Muscle layer of colon (tissue), 2 donors: Measurements from ENCODE around the gene RCN1.

Source experiments
- H3K27ac ChIP-seq: one replicate; pipeline ENCODE4 v1.7.0; 2013; ENCODE audit warnings: low read depth, mild to moderate bottlenecking, low read length, moderate library complexity
- H3K27me3 ChIP-seq, 2 donors: one replicate each; pipeline ENCODE4 v1.7.0; 2013; ENCODE audit warnings: low read length in 2 of 2, mild to moderate bottlenecking in 2 of 2; ENCODE audit not compliant: insufficient read depth in 2 of 2, control insufficient read depth in 1 of 2
- H3K36me3 ChIP-seq: one replicate; pipeline ENCODE4 v1.7.0; 2013; ENCODE audit warnings: mild to moderate bottlenecking, low read length; ENCODE audit not compliant: insufficient read depth
- H3K4me1 ChIP-seq: one replicate; pipeline ENCODE4 v1.7.0; 2013; ENCODE audit warnings: mild to moderate bottlenecking, low read length; ENCODE audit not compliant: insufficient read depth
- H3K4me3 ChIP-seq, 2 donors: one replicate each; pipeline ENCODE4 v1.7.0; 2013; ENCODE audit warnings: low read length in 2 of 2, low read depth in 1 of 2, mild to moderate bottlenecking in 1 of 2, moderate library complexity in 1 of 2
- H3K9ac ChIP-seq: one replicate; pipeline ENCODE4 v1.7.0; 2013; ENCODE audit warnings: low read length
- H3K9me3 ChIP-seq: one replicate; pipeline ENCODE4 v1.7.0; 2013; ENCODE audit warnings: mild to moderate bottlenecking, low read length
- donor health status: abdominal sarcoma.
- donor health status: Adenocarcinoma of cecum.

The RCN1 gene

DNA sequence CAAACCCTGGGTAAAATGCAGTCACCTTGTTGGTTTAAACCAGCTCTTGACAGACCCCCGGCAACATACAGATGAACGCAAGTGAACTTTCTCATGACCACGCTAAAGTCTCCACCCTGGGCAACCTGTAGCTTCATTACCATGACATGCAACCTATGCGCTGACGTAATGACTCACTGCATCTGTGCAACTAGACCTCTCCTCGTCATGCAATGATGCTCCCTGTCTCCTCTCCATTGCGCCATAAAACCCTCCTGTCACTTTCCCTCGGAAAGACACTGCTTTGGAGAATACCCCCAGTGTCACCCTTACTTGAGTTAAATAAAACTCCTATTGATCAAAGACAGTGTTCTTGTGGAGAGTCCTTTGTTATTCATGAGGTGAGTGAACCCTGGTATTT, 52.5 kb downstream of the RCN1 start:
- Histone ChIP-seq H3K4me1 (no peaks in the 10 kb centered on the region), H3K27ac (no peak overlapping the region), H3K36me3 (no peaks in the 10 kb centered on the region), H3K9me3 (no peaks in the 10 kb centered on the region), H3K4me3 (no peak overlapping the region), H3K9ac (no peak overlapping the region), H3K27me3 (no peaks in the 10 kb centered on the region)

DNA sequence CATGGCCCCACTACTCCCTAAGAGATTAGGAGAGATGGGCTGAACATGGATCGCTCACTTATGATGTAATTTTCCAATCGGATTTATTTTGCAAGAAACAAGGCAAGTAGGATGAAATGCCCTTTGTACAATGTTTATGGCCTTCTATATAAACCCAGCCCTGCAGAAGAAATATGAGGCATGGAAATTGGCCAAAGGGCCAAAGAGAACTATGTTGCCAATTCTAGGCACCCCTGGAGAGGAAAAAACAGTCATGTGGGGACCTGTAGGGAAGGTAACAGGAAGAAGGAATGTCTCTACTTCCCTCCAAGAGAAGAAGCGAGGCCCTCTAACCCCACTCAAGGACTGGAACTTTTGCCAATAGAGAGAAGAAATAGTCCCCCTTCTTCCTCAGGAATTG, 54.4 kb downstream of the RCN1 start:
- Histone ChIP-seq H3K27me3 (no peaks in the 10 kb centered on the region), H3K4me3 (no peak overlapping the region), H3K9me3 (no peaks in the 10 kb centered on the region), H3K36me3 (no peaks in the 10 kb centered on the region), H3K9ac (no peak overlapping the region), H3K27ac (no peak overlapping the region), H3K4me1 (no peaks in the 10 kb centered on the region)

GRCh38 chr11:32148895-32149294, 58.0 kb downstream of the RCN1 start:
- H3K36me3 ChIP-seq = no peaks in the 10 kb centered on the region

DNA sequence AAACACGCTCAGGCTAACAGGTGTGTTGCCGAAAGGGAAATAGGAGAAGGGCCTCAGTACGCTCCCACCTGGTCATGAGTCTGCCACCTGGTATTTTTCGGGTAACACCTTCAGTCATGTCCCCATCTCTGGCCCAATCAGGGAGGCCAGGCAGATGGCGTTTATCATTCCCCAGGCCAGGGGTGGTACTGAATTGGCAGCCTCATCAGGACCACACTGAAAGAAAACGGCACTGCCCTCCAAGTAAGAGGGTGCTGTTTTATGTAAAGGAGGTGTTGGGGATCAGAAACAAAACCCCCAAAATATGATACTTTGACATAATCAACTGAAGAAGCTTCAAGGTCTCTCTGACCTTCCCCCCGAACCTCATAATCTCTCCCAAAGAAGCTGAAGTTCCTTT, 58.9 kb downstream of the RCN1 start:
- no peak overlapping the region for H3K4me3 ChIP-seq
- H3K27ac ChIP-seq = no peak overlapping the region
- H3K27me3 ChIP-seq = no peaks in the 10 kb centered on the region
- no peaks in the 10 kb centered on the region for H3K9me3 ChIP-seq
- H3K9ac ChIP-seq = no peak overlapping the region
- H3K4me1 ChIP-seq = no peaks in the 10 kb centered on the region
- H3K36me3 ChIP-seq = no peaks in the 10 kb centered on the region

More at GRCh38 chr11:32148895-32149294, 58.0 kb downstream of the RCN1 start:
- H3K9me3 ChIP-seq = no peaks in the 10 kb centered on the region
- H3K27me3 ChIP-seq = no peaks in the 10 kb centered on the region
- no peak overlapping the region for H3K27ac ChIP-seq
- H3K4me3 ChIP-seq = no peak overlapping the region
- no peak overlapping the region for H3K9ac ChIP-seq
- H3K4me1 ChIP-seq = no peaks in the 10 kb centered on the region

DNA sequence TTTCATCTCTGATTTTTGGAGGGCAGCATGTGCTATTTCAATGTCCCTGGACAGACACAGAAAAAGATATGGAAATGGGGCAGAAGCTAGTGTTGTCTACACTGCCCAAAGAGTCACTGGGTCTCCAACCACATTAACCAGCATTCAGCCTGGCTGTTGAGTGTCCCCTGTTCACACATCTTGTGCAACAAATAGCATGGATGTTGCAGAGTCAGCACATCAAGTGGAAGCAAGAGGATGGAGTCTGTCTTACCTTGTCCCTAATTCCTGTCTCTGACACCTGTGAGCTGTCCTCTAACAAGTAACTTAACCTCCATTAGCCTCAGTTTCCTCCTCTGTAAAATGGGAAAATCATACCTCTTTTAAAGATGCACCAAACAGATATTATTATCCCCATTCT, 60.2 kb downstream of the RCN1 start:
- Histone ChIP-seq H3K9me3 (no peaks in the 10 kb centered on the region), H3K27ac (no peak overlapping the region), H3K4me3 (no peak overlapping the region), H3K4me1 (no peaks in the 10 kb centered on the region), H3K27me3 (no peaks in the 10 kb centered on the region), H3K36me3 (no peaks in the 10 kb centered on the region), H3K9ac (no peak overlapping the region)

DNA sequence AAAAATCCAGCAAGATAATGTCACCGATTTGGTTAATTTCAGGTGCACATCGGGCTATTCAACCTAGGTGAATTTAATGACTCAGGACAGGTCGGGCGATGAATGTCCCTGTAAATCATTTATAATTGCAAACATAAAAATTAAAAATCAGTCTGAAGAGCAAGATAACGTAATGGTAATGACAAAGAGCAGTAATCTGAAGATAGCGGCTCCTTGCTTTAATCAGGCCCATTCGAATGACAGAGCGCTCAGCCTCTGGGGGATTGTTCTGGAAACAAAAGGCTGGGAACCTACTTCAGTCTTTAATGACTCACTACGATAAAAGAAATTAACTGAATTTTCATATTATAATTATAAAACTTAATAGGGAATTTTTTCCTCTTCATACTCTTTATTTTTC, 61.3 kb downstream of the RCN1 start:
- no peaks in the 10 kb centered on the region for H3K36me3 ChIP-seq

DNA sequence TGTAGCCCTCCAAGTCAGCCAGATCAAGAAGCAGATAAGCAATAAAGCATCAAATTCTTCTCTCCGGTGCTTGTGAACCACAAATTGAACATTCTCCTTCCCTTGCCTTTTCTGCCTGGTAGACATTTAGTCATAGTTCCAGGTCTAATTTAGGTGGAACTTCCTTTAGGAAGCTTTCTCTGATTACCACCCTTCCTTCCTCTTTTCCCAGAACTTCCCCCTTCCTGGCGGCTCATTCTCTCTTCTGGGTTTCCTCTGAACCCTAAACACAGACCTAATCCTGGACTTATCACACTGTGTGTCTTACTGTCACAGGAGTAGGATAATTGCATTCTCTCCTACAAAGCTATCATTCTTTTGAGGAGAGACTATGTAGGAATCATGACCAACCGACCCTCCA, 61.9 kb downstream of the RCN1 start:
- H3K9me3 ChIP-seq = no peaks in the 10 kb centered on the region
- no peaks in the 10 kb centered on the region for H3K4me1 ChIP-seq
- no peaks in the 10 kb centered on the region for H3K36me3 ChIP-seq
- H3K4me3 ChIP-seq = no peak overlapping the region
- no peak overlapping the region for H3K9ac ChIP-seq
- no peaks in the 10 kb centered on the region for H3K27me3 ChIP-seq
- H3K27ac ChIP-seq = no peak overlapping the region

More for the DNA sequence above, 61.3 kb downstream of the RCN1 start:
- Histone ChIP-seq H3K27me3 (no peaks in the 10 kb centered on the region), H3K4me1 (no peaks in the 10 kb centered on the region), H3K9me3 (no peaks in the 10 kb centered on the region), H3K9ac (no peak overlapping the region), H3K4me3 (no peak overlapping the region), H3K27ac (no peak overlapping the region)

GRCh38 chr11:32153747-32154146, 62.9 kb downstream of the RCN1 start:
- Histone ChIP-seq H3K9ac (no peak overlapping the region), H3K36me3 (no peaks in the 10 kb centered on the region)

DNA sequence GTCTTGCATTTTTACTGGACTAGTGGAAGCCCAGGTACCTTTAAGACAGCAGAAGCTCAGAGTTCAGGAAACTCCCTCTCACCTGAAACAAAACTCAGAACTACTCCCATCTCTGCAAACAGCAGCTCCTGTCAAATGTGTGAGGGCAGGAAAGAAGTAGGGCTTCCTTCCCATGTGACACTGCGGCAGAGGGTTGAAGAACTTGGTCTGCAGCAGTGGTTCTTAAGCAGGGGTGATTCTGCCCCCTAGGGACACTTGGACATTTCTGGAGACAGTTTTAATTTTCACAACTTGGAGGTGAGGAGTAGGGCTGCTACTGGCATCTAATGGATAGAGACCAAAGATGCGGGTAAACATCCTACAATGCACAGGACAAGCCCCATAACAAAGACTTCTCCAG, 63.4 kb downstream of the RCN1 start:
- Histone ChIP-seq H3K27ac (no peak overlapping the region), H3K4me1 (no peaks in the 10 kb centered on the region), H3K9me3 (no peaks in the 10 kb centered on the region), H3K36me3 (no peaks in the 10 kb centered on the region), H3K9ac (no peak overlapping the region), H3K4me3 (no peak overlapping the region), H3K27me3 (no peaks in the 10 kb centered on the region)

More at GRCh38 chr11:32153747-32154146, 62.9 kb downstream of the RCN1 start:
- no peak overlapping the region for H3K4me3 ChIP-seq
- no peak overlapping the region for H3K27ac ChIP-seq
- no peaks in the 10 kb centered on the region for H3K9me3 ChIP-seq
- no peaks in the 10 kb centered on the region for H3K27me3 ChIP-seq
- no peaks in the 10 kb centered on the region for H3K4me1 ChIP-seq
